ENCODE results near the gene HOMER2.

GRCh38 chr15:82882273-82882928 lies 70.1 kb downstream of the HOMER2 start:
- TF ChIP-seq CTCF (IDR thresholded peaks at IDR 0.05), result no peak
- no peak for TF ChIP-seq POLR2A (IDR thresholded peaks at IDR 0.05)
- no peak for TF ChIP-seq EP300 (IDR thresholded peaks at IDR 0.05)

Measured in stomach (tissue), 4 donors.